ENCODE data around the gene SPEG. TPM values are rescaled to one million over a fixed set of nuclear protein-coding genes. Genes with fewer than 3 reads are reported as not detected.

SPEG gene
- total and polyA plus RNA-seq, 2 of the 8 experiments (the other 6 are each of a cell fraction or from before 2014, with no cell fraction given), result 19.9 to 32.0 TPM

DNA sequence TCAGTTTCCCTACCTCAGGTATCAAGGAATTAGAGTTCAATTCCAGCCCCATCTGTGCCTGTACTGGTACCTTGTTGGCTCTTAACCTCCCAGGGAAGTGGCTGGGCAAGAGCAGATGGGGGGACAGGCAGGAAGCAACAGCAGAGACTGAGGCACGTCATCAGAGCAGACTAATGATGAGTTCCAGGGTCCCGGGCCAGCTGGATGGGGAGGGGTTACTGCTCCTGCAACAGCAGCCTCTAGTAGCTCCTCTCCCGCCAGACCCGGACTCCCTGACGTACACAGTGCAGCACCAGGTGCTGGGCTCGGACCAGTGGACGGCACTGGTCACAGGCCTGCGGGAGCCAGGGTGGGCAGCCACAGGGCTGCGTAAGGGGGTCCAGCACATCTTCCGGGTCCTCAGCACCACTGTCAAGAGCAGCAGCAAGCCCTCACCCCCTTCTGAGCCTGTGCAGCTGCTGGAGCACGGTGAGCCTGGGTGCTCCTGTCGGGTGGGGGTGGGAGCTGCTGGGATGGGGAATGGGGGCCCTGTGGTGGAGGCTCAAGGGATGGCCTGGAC is 38.1 kb downstream of the SPEG start:
- Histone ChIP-seq H2BK20ac (ENCODE audit: low read length) (no peak overlapping the region), H2BK12ac (ENCODE audit: low read depth, low read length) (no peak overlapping the region), H3K18ac (ENCODE audit: extremely low read depth, low read length) (no peak overlapping the region), H3K36me3 (ENCODE audit: control insufficient read depth in 2 of 4, insufficient read depth in 4 of 4, low read length in 3 of 4) (no peaks in the 10 kb centered on the region), H3K23me2 (ENCODE audit: low read depth, low read length) (no peaks in the 10 kb centered on the region), H3K9ac (replicated peaks in 1 of 4; ENCODE audit: extremely low read depth in 1 of 4, low read depth in 3 of 4, low read length in 3 of 4) (no peak overlapping the region), H3K79me1 (ENCODE audit: low read depth, low read length) (no peaks in the 10 kb centered on the region), H3K4me2 (ENCODE audit: insufficient read depth in 1 of 2, low read depth in 2 of 2, low read length in 2 of 2) (no peak overlapping the region), H3K79me2 (ENCODE audit: control insufficient read depth in 1 of 2, insufficient read depth in 2 of 2, low read length in 2 of 2) (no peaks in the 10 kb centered on the region), H3K27ac (ENCODE audit: low read depth, low read length) (no peak overlapping the region), H4K5ac (ENCODE audit: insufficient read length, low read depth, low read length) (no peak overlapping the region), H3K23ac (ENCODE audit: insufficient read length) (no peak overlapping the region), H2BK5ac (ENCODE audit: low read depth, low read length) (no peak overlapping the region), H4K20me1 (replicated peaks in 1 of 2; ENCODE audit: control insufficient read depth in 1 of 2, insufficient read depth in 2 of 2, low read length in 2 of 2) (no peaks in the 10 kb centered on the region), H4K8ac (ENCODE audit: extremely low read depth, insufficient read depth, low read length) (no peak overlapping the region), H3K4ac (replicated peaks; ENCODE audit: insufficient read length, low read depth, low read length) (no peak overlapping the region), H2AK5ac (ENCODE audit: low read depth, low read length) (no peak overlapping the region), H2AFZ (ENCODE audit: low read length) (no peak overlapping the region), H3K4me1 (replicated peaks in 1 of 4; ENCODE audit: control insufficient read depth in 3 of 4, insufficient read depth in 4 of 4, low read length in 3 of 4) (peaks cover 0 to 13% (median 5%) of the 10 kb centered on the region in 4 experiments; a peak in 5 of 7 replicates), H3K14ac (ENCODE audit: insufficient read length) (no peak overlapping the region), H3K27me3 (replicated peaks in 1 of 4; ENCODE audit: control insufficient read depth in 3 of 4, extremely low read depth in 1 of 4, insufficient read depth in 3 of 4, low read length in 3 of 4) (no peaks in the 10 kb centered on the region), H3K4me3 (ENCODE audit: extremely low read depth in 1 of 4, insufficient read depth in 2 of 4, low read depth in 3 of 4, low read length in 4 of 4) (no peak overlapping the region), H4K91ac (replicated peaks; ENCODE audit: insufficient read length, low read length) (no peak overlapping the region), H3K9me3 (ENCODE audit: insufficient read depth in 2 of 2, low read depth in 1 of 2, low read length in 1 of 2) (no peaks in the 10 kb centered on the region), H2BK120ac (replicated peaks; ENCODE audit: low read depth, low read length) (no peak overlapping the region), H3K56ac (replicated peaks; ENCODE audit: insufficient read length, low read depth, low read length) (no peak overlapping the region), H2BK15ac (ENCODE audit: low read length) (no peak overlapping the region)
- ChIA-PET POLR2A (ENCODE audit: partially characterized antibody) (interaction anchor here (1.5 to 1.7 kb wide), 3 partner anchors 12 to 19 kb away, joined by 3 read pairs; no protein-coding TSS in a partner anchor), CTCF (ENCODE audit: partially characterized antibody) (interaction anchor here (0.5 to 113.1 kb wide), 6 partner anchors 14 to 115 kb away, joined by 3 to 7248 read pairs (median 18); partner anchors contain the start of genes ASIC4, CHPF, DES and GMPPA)
- 96% methylated on average over 12 of the region's 12 CpGs; no CpG with 5 or more reads in 1 of the 2 experiments for WGBS, 2 experiments (ENCODE audit: extremely low coverage in 1 of 2, insufficient coverage in 1 of 2, insufficient read length in 1 of 2, insufficient replicate concordance in 2 of 2, low coverage in 1 of 2, low lambda C conversion rate in 2 of 2, missing lambda C conversion rate in 1 of 2)
- FAIRE-seq (no peak), DNase-seq (ENCODE audit: low read depth in 1 of 2, low spot score in 2 of 2) (no peak)
- TF ChIP-seq TAF7 (optimal IDR thresholded peaks at IDR 0.05; ENCODE audit: borderline replicate concordance, low read depth, low read length) (no peak), CTCF (IDR thresholded peaks at IDR 0.05; ENCODE audit: control extremely low read depth in 1 of 3, insufficient read depth in 1 of 3, low read depth in 1 of 3, low read length in 3 of 3) (no peak), SP4 (IDR thresholded peaks at IDR 0.05; ENCODE audit: low read length) (no peak), KDM1A (IDR thresholded peaks at IDR 0.05; ENCODE audit: borderline replicate concordance, low read length) (no peak), BRCA1 (IDR thresholded peaks at IDR 0.05; ENCODE audit: low read depth, low read length) (no peak)
